HCT116 (cell line): ENCODE measurements around the gene CARMIL1. TPM values are rescaled to one million over a fixed set of nuclear protein-coding genes. Genes with fewer than 3 reads are reported as not detected.

ENCODE experiments used
- ATAC-seq: fragments of 200-7000 bp; cut with Tn5 transposase; 2 replicates; pipeline ENCODE4 v1.9.1; 2020; ENCODE audit warnings: mild to moderate bottlenecking, moderate library complexity
- BruUV-seq: library from RNA; stranded (reverse); fragments of 400-500 nt; replicated peaks from 2 replicates; lab custom pipeline; 2021; lab: Mats Ljungman, UMichigan
- CTCF ChIA-PET: fragments of 300-600 bp; sonication (Branson Sonifier 250); formaldehyde crosslinking; loops from one replicate; lab custom pipeline; 2021; ENCODE audit warnings: antibody characterized with exemption; lab: Charles Lee
- POLR2A ChIA-PET: fragments of 300-600, 350-600 bp; sonication (Branson Sonifier 250); formaldehyde crosslinking; loops from one replicate; lab custom pipeline; 2021; ENCODE audit warnings: antibody characterized with exemption; lab: Charles Lee
- RAD21 ChIA-PET, 2 experiments: fragments of 300-600 bp; sonication (Branson Sonifier 250); formaldehyde crosslinking; loops; one replicate each; lab custom pipeline; 2023; ENCODE audit warnings: low total read pairs in 2 of 2; ENCODE audit not compliant: uncharacterized antibody in 2 of 2, unreplicated experiment in 2 of 2, low non-redundant PET in 1 of 2; lab: Charles Lee
- DNase-seq: peaks from one replicate; pipeline ENCODE4 v3.0.0-alpha.2; 2010; ENCODE audit warnings: low read depth, low spot score
- H2AFZ ChIP-seq: fragments of 200-600 bp; shearing (Covaris generic), sonication (generic); 2 replicates; pipeline ENCODE4 v1.6.1; 2017; ENCODE audit warnings: low read depth, mixed run types, mixed read lengths, antibody characterized with exemption, low read length; ENCODE audit not compliant: poor library complexity, severe bottlenecking
- H3K27ac ChIP-seq: 2 replicates; pipeline ENCODE4 v1.5.1; 2012; ENCODE audit warnings: low read depth, low read length
- H3K27me3 ChIP-seq: fragments of 200-600 bp; sonication (generic); 2 replicates; pipeline ENCODE4 v1.6.1; 2016; ENCODE audit warnings: mixed run types, low read length, mixed read lengths; ENCODE audit not compliant: insufficient read depth
- H3K36me3 ChIP-seq, 2 experiments: fragments of 200-500 bp in 1 of 2; fragments of 200-600 bp in 1 of 2; sonication (Bioruptor generic) in 1 of 2; sonication (generic) in 1 of 2; 2 replicates each; pipeline versions ENCODE4 v1.5.1 to v1.6.1; 2014 to 2016; ENCODE audit warnings: low read length in 2 of 2, inconsistent platforms in 1 of 2, mixed read lengths in 1 of 2, mixed run types in 1 of 2; ENCODE audit not compliant: insufficient read depth in 2 of 2, control insufficient read depth in 1 of 2
- H3K4me1 ChIP-seq, 2 experiments: fragments of 200-600 bp in 1 of 2; sonication (generic) in 1 of 2; 2 replicates each; pipeline versions ENCODE4 v1.5.1 to v1.6.1; 2012 to 2017; ENCODE audit warnings: low read length in 2 of 2, inconsistent platforms in 1 of 2, mild to moderate bottlenecking in 1 of 2, mixed read lengths in 1 of 2, mixed run types in 1 of 2, moderate library complexity in 1 of 2; ENCODE audit not compliant: insufficient read depth in 2 of 2, control insufficient read depth in 1 of 2
- H3K4me2 ChIP-seq: fragments of 200-600 bp; sonication (generic); 2 replicates; pipeline ENCODE4 v1.6.1; 2017; ENCODE audit warnings: mixed run types, low read length, mixed read lengths
- H3K4me3 ChIP-seq, 2 experiments: fragments of 200-600 bp in 1 of 2; sonication (generic) in 1 of 2; replicated peaks in 1 of 2; 2 replicates each; pipeline ENCODE4 v1.5.1; 2011 to 2016; ENCODE audit warnings: low read length in 2 of 2, control low read depth in 1 of 2, low read depth in 1 of 2, mild to moderate bottlenecking in 1 of 2, mixed read lengths in 1 of 2, mixed run types in 1 of 2
- H3K79me2 ChIP-seq: fragments of 200-600 bp; sonication (generic); 2 replicates; pipeline ENCODE4 v1.6.1; 2017; ENCODE audit warnings: mild to moderate bottlenecking, mixed run types, low read length, moderate library complexity, mixed read lengths; ENCODE audit not compliant: insufficient read depth
- H3K9ac ChIP-seq: fragments of 200-600 bp; sonication (generic); 2 replicates; pipeline ENCODE4 v1.6.1; 2016; ENCODE audit warnings: low read length, mixed read lengths
- H3K9me2 ChIP-seq: fragments of 200-600 bp; sonication (generic), shearing (Covaris generic); 2 replicates; pipeline ENCODE4 v1.6.1; 2017; ENCODE audit warnings: mixed run types, mild to moderate bottlenecking, moderate library complexity; ENCODE audit not compliant: insufficient read depth
- H3K9me3 ChIP-seq, 2 experiments: fragments of 200-500 bp in 1 of 2; fragments of 200-600 bp in 1 of 2; sonication (Bioruptor generic) in 1 of 2; sonication (generic) in 1 of 2; 2 replicates each; pipeline ENCODE4 v1.6.1; 2014 to 2017; ENCODE audit warnings: low read length in 2 of 2, mixed read lengths in 2 of 2, inconsistent platforms in 1 of 2, low read depth in 1 of 2, mild to moderate bottlenecking in 1 of 2, mixed run types in 1 of 2, moderate library complexity in 1 of 2; ENCODE audit not compliant: control insufficient read depth in 1 of 2, insufficient read depth in 1 of 2
- H4K20me1 ChIP-seq: fragments of 200-600 bp; sonication (generic), shearing (Covaris generic); 2 replicates; pipeline ENCODE4 v1.6.1; 2017; ENCODE audit warnings: mixed run types, mild to moderate bottlenecking, moderate library complexity; ENCODE audit not compliant: insufficient read depth
- CBX3 ChIP-seq: IDR thresholded peaks from 2 replicates; pipeline ENCODE4 v1.6.1; 2012; ENCODE audit warnings: low read depth
- CEBPB ChIP-seq: IDR thresholded peaks from 2 replicates; pipeline ENCODE4 v1.6.1; 2012; ENCODE audit warnings: low read depth
- ELF1 ChIP-seq: IDR thresholded peaks from 2 replicates; pipeline ENCODE4 v1.6.1; 2012; ENCODE audit warnings: low read depth, borderline replicate concordance
- POLR2AphosphoS5 ChIP-seq: IDR thresholded peaks from 2 replicates; pipeline ENCODE4 v1.6.1; 2011; ENCODE audit warnings: mild to moderate bottlenecking, low read depth, low read length, moderate library complexity
- RAD21 ChIP-seq: IDR thresholded peaks from 2 replicates; pipeline ENCODE4 v1.6.1; 2012; ENCODE audit warnings: low read depth, mild to moderate bottlenecking
- SP1 ChIP-seq: IDR thresholded peaks from 2 replicates; pipeline ENCODE4 v1.6.1; 2012; ENCODE audit warnings: low read depth
- SRF ChIP-seq: IDR thresholded peaks from 2 replicates; pipeline ENCODE4 v1.6.1; 2012; ENCODE audit warnings: low read depth
- ZFX ChIP-seq: fragments of 450-650 bp; IDR thresholded peaks from 2 replicates; pipeline ENCODE4 v1.6.1; 2017
- ZNF274 ChIP-seq: fragments of 200-500 bp; sonication (Bioruptor generic); IDR thresholded peaks from 2 replicates; pipeline ENCODE4 v1.6.1; 2014; ENCODE audit warnings: mild to moderate bottlenecking, low read depth, low read length, inconsistent platforms
- intact Hi-C: fragments of 100-400 bp; cut with micrococcal nuclease; formaldehyde crosslinking; loops from 2 replicates; pipeline ENCODE4 v1.10.0; 2022
- total RNA-seq: library from RNA; stranded (reverse); gene quantifications from one replicate; pipeline ENCODE4 v1.2.1, GENCODE V29; 2021; ENCODE audit not compliant: unreplicated experiment
- TF ChIP-seq, protein P1 (sequence below): IDR thresholded peaks from 2 replicates; pipeline ENCODE4 v1.6.1; 2011; ENCODE audit warnings: mild to moderate bottlenecking, low read length, moderate library complexity; ENCODE audit not compliant: insufficient replicate concordance; ENCODE audit errors: extremely low read depth
- TF ChIP-seq, protein P2 (sequence below): IDR thresholded peaks from 2 replicates; pipeline ENCODE4 v1.6.1; 2012

The CARMIL1 gene
- total RNA-seq, 1 experiment from 2014 or later = 21.7 TPM

DNA sequence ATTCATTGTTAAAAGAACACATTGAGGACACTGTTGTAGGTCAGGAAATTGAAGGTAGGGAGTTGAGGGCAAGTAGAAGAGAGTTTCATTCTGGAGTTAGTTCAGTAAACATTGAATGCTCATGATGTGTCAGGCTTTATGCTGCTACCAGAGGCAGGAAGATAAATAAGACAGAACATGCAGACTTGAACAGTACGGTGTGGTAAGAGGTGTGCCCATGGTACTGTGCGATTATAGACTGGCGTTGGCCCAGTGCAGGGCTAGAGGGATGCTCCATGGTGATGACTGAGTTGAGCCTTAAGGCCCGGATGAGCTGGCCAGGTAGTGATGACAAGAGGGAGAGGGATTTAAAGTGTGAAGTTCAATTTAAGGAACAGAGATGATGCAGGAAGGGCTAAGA, 50.8 kb downstream of the CARMIL1 start:
- no peak overlapping the region for H3K4me2 ChIP-seq
- RAD21 ChIA-PET = no interaction called here
- DNase-seq (no peak), ATAC-seq (no peak)
- POLR2A ChIA-PET = no interaction called here
- peaks cover 0 to 4% of the 10 kb centered on the region in 2 experiments; a peak in 1 of 4 replicates for H3K4me1 ChIP-seq
- BruUV-seq = no TSS peak
- H3K9me3 ChIP-seq = no peaks in the 10 kb centered on the region
- peaks cover 59% of the 10 kb centered on the region for H3K79me2 ChIP-seq
- no peak overlapping the region for H3K9ac ChIP-seq
- CTCF ChIA-PET = no interaction called here
- no peaks in the 10 kb centered on the region for H4K20me1 ChIP-seq
- TF ChIP-seq, protein P1, sequence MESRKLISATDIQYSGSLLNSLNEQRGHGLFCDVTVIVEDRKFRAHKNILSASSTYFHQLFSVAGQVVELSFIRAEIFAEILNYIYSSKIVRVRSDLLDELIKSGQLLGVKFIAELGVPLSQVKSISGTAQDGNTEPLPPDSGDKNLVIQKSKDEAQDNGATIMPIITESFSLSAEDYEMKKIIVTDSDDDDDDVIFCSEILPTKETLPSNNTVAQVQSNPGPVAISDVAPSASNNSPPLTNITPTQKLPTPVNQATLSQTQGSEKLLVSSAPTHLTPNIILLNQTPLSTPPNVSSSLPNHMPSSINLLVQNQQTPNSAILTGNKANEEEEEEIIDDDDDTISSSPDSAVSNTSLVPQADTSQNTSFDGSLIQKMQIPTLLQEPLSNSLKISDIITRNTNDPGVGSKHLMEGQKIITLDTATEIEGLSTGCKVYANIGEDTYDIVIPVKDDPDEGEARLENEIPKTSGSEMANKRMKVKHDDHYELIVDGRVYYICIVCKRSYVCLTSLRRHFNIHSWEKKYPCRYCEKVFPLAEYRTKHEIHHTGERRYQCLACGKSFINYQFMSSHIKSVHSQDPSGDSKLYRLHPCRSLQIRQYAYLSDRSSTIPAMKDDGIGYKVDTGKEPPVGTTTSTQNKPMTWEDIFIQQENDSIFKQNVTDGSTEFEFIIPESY = no peak
- TF ChIP-seq ZFX = no peak
- TF ChIP-seq, protein P2, sequence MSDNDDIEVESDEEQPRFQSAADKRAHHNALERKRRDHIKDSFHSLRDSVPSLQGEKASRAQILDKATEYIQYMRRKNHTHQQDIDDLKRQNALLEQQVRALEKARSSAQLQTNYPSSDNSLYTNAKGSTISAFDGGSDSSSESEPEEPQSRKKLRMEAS = no peak
- TF ChIP-seq POLR2AphosphoS5 = no peak
- no peak for TF ChIP-seq CBX3
- no peak for TF ChIP-seq RAD21
- no peak for TF ChIP-seq ZNF274
- TF ChIP-seq SP1 = no peak
- no peak for TF ChIP-seq ELF1
- no peak for TF ChIP-seq SRF
- TF ChIP-seq CEBPB = no peak
- no peaks in the 10 kb centered on the region for H3K27me3 ChIP-seq
- no peaks in the 10 kb centered on the region for H3K36me3 ChIP-seq
- no peak overlapping the region for H3K4me3 ChIP-seq
- no peak overlapping the region for H3K27ac ChIP-seq
- no peak overlapping the region for H2AFZ ChIP-seq
- intact Hi-C loops = no loop called here
- no peaks in the 10 kb centered on the region for H3K9me2 ChIP-seq
